SH-SY5Y (cell line): ENCODE data around the gene PRKG1.

Experiments used
- GATA2 ChIP-seq: IDR thresholded peaks from 2 replicates; pipeline ENCODE4 v1.6.1; 2011; ENCODE audit warnings: mild to moderate bottlenecking, low read depth, low read length
- GATA3 ChIP-seq: IDR thresholded peaks from 2 replicates; pipeline ENCODE4 v1.6.1; 2011; ENCODE audit warnings: low read depth, mild to moderate bottlenecking, low read length, moderate library complexity

- TF ChIP-seq GATA2 (no peak), GATA3 (no peak)
These were observed 3.2 kb downstream of the PRKG1 start for GRCh38 chr10:51077507-51077906.
